GM12874 (cell line): Measurements from ENCODE around the gene SH2D4B.

Source experiments
- TF ChIP-seq, protein P1 (sequence below): IDR thresholded peaks from 2 replicates; pipeline ENCODE4 v1.5.1; 2011; ENCODE audit warnings: low read depth, mild to moderate bottlenecking, control low read depth, low read length, moderate library complexity; ENCODE audit not compliant: insufficient read depth

The SH2D4B gene

DNA sequence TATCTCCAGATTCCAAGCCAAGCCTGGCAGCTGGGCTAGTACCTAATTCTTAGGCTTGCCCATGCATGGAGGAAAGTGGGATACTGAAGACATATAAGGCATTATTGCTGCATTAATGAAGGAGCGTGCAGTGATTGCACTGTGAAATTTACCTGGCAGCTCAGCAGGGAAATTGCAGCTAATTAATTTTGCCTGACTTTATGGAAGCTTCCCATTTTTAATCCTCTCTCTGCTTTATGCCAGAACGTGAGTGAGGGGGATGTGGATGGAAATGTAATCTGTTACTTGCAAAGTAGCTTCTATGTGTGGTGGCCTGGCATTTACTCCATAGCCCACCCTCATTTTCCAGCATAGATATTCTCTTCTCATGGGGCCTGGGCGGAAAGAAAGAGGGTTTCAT lies 134.9 kb downstream of the SH2D4B start:
- TF ChIP-seq, protein P1, sequence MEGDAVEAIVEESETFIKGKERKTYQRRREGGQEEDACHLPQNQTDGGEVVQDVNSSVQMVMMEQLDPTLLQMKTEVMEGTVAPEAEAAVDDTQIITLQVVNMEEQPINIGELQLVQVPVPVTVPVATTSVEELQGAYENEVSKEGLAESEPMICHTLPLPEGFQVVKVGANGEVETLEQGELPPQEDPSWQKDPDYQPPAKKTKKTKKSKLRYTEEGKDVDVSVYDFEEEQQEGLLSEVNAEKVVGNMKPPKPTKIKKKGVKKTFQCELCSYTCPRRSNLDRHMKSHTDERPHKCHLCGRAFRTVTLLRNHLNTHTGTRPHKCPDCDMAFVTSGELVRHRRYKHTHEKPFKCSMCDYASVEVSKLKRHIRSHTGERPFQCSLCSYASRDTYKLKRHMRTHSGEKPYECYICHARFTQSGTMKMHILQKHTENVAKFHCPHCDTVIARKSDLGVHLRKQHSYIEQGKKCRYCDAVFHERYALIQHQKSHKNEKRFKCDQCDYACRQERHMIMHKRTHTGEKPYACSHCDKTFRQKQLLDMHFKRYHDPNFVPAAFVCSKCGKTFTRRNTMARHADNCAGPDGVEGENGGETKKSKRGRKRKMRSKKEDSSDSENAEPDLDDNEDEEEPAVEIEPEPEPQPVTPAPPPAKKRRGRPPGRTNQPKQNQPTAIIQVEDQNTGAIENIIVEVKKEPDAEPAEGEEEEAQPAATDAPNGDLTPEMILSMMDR, result no peak

DNA sequence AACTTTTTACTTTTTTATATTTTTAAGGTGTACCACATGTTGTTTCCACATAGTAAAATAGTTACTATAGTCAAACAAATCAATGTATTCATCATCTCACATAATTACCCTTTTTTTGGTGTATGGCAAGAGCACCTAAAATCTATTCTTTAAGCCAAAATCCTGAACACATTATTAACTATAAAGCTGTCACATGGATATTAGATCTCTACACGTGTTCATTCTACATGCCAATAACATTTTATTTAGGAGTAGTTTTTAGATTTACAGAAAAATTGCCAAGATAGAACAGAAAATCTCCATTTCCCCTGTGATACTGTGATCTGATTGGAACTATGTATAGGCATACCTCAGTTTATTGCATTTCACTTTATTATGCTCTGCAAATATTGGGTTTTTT lies 137.1 kb downstream of the SH2D4B start:
- TF ChIP-seq, protein P1, result no peak

DNA sequence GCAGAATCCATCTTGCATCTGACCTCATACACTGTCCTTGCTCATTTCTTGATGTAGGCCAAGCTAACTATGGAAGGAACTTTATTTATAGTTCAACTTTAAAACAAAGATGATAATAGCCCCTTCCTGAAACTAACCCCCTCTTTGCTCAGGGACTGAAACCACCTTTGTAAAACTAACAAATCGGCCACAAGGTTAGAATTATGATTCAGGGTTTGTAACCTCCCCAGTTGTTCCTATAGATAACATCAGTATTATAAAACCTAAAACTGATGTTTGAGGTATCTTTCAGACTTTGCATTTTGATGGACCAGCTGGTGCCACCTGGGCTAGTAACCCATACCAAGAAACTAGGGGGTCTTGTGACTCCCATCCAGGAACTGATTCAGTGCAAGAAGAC lies 143.4 kb downstream of the SH2D4B start:
- TF ChIP-seq, protein P1, result no peak

DNA sequence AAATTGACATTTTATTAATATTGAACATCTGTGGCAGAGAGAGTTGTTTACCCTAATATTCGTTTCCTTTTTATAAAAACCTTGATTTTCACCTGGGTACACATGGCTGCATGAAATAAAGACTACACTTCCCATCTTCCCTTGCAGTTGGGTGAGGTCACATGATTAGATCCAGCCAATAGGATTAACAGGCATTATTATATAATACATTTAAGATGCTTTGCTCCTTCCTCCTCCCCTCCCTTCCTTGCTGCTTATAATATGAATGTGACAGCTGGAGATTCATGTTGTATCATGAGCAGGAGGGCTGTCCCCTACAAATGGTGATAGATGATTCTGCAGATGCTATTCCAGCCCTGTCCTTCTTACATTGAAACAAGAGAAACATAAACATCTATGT lies 146.6 kb downstream of the SH2D4B start:
- TF ChIP-seq, protein P1, result no peak

DNA sequence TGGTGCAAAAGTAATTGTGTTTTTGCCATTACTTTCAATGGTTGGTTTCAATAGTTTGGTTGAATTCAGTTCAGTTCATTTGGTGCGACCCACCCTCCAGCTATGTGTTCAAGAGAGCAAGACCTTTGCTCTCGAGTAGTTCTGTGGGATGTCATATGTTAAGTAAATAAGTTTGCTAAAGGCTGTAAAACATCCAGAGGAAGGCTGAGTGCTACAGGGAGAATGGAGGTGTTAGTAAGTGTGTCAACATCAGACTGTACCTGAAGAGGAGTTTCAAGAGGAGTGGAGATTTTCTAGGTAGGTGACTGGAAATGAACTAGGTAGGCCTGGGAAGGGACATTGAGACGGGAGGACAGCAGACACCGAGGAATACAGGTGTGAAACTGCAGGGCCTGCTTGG lies 147.7 kb downstream of the SH2D4B start:
- TF ChIP-seq, protein P1, result no peak

DNA sequence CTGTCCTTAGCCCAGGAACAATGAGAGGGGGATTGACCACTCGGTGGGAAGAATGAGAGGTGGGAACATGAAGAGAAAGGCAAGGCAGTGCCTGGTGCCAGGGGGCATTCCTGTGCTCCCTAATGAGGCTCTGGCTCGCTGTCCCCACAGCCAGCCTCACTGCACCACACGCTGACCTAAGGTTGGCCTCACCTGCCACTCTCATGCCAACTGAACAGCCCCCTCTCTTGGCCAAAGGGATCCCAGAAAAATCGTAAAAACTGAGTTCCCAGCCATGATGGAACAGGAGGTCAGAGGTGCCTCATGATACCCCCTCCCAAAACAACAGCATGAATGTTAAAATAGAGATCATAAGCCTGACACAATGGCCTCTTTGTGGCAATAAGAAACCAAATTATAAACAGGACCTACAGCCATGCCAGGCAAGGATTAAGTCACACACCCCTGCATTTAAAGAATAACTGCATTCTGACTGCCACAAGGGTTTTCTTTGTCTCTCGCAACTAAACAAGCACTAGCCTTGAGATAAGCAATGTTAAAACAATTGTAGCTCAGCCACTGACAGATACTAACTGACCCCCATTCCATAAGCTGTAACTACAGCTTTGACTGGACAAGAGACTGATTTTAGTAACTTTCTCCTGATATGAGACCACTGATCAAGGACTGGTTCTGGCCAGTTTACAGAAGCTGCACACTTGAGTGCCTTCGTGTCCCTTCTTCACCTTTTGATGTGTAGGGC lies 149.2 kb downstream of the SH2D4B start:
- TF ChIP-seq, protein P1, result no peak

DNA sequence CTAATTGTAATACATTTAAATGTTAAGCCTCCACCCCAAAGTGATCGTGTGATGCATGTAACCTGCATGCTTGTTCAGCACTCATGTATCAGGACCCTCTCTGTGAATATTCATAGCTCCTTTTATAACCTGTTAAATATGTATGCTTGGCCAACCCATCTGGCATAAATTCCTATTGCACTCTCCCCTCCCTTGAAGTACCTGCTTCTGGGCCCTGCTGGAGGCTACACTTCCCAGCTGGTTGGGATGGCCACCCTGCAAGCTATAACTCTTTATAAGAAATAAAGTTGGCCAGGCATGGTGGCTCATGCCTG lies 149.7 kb downstream of the SH2D4B start:
- TF ChIP-seq, protein P1, result no peak

DNA sequence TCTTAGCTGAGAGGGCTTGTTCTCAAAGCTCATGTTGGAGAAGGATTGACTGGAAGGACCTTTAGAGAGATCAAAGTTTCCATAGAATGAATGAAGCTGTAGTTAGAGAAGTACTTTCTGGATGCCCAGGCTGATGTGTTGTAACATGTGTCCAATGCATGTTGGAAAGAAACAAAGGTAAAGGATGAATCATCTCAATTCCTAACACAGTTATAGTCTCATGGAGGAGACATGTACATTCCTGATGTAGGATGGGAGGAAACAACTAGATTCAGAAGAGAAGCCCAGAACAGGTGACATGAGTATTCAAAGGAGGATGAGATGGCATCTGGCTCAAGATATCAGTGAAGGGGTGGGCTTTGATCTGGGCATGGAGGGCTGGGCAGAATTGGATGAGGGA lies 152.7 kb downstream of the SH2D4B start:
- TF ChIP-seq, protein P1, result no peak
